Measurements from ENCODE around the gene FOXD2.
A peak's percentile ranks its signal among the peaks of the same experiment; 100 is the strongest.

The FOXD2 gene

DNA sequence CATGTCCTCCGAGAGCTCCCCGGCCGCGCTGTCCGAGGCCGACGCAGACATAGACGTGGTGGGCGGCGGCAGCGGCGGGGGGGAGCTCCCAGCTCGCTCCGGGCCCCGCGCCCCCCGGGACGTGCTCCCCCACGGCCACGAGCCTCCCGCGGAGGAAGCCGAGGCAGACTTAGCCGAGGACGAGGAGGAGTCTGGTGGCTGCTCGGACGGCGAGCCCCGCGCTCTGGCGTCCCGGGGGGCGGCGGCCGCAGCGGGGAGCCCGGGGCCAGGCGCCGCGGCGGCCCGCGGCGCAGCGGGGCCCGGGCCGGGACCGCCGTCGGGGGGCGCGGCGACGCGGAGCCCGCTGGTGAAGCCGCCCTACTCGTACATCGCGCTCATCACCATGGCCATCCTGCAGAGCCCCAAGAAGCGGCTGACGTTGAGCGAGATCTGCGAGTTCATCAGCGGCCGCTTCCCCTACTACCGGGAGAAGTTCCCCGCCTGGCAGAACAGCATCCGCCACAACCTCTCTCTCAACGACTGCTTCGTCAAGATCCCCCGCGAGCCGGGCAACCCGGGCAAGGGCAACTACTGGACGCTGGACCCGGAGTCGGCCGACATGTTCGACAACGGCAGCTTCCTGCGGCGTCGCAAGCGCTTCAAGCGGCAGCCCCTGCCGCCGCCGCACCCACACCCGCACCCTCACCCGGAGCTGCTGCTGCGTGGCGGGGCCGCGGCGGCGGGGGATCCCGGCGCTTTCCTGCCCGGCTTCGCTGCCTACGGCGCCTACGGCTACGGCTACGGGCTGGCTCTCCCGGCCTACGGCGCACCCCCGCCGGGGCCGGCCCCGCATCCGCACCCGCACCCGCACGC, 547 bp downstream of the FOXD2 start:
- DNase-seq (ENCODE audit: low read depth) = no peak
- peak overlapping the region; percentile 35 for H3K4me3 ChIP-seq (ENCODE audit: control insufficient read depth, low read depth, low read length)
- TF ChIP-seq, protein P1, sequence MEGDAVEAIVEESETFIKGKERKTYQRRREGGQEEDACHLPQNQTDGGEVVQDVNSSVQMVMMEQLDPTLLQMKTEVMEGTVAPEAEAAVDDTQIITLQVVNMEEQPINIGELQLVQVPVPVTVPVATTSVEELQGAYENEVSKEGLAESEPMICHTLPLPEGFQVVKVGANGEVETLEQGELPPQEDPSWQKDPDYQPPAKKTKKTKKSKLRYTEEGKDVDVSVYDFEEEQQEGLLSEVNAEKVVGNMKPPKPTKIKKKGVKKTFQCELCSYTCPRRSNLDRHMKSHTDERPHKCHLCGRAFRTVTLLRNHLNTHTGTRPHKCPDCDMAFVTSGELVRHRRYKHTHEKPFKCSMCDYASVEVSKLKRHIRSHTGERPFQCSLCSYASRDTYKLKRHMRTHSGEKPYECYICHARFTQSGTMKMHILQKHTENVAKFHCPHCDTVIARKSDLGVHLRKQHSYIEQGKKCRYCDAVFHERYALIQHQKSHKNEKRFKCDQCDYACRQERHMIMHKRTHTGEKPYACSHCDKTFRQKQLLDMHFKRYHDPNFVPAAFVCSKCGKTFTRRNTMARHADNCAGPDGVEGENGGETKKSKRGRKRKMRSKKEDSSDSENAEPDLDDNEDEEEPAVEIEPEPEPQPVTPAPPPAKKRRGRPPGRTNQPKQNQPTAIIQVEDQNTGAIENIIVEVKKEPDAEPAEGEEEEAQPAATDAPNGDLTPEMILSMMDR (IDR thresholded peaks at IDR 0.05; ENCODE audit: control insufficient read depth, insufficient read depth, low read depth, low read length, missing control alignments) = no peak

DNA sequence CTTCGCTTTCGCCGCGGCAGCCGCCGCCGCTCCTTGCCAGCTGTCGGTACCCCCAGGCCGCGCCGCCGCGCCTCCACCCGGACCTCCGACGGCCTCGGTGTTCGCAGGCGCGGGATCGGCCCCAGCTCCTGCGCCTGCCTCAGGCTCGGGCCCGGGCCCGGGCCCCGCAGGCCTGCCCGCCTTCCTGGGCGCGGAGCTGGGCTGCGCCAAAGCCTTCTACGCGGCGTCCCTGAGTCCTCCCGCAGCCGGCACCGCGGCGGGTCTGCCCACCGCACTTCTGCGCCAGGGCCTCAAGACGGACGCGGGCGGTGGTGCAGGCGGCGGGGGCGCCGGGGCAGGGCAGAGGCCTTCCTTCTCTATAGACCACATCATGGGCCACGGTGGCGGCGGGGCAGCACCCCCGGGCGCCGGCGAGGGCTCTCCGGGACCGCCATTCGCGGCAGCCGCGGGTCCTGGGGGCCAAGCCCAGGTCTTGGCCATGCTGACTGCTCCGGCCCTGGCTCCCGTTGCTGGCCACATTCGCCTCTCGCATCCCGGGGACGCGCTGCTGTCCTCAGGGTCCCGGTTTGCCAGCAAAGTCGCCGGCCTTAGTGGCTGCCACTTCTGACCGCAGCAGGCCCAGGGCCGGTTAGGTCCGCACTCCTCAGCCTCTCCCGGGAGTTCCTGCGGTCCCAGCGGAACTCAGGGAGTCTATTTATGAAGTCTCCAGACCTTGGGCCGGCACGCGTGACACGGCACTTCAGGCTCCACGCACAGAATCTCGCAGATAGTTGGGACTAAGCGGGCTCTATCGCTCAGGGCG, 1.4 kb downstream of the FOXD2 start:
- DNase-seq (ENCODE audit: low read depth) = no peak
- H3K4me3 ChIP-seq (ENCODE audit: control insufficient read depth, low read depth, low read length) = no peak overlapping the region
- TF ChIP-seq, protein P1 (IDR thresholded peaks at IDR 0.05; ENCODE audit: control insufficient read depth, insufficient read depth, low read depth, low read length, missing control alignments) = no peak

GRCh38 chr1:47439819-47440598, 2.2 kb downstream of the FOXD2 start:
- TF ChIP-seq, protein P1 (IDR thresholded peaks at IDR 0.05; ENCODE audit: control insufficient read depth, insufficient read depth, low read depth, low read length, missing control alignments) = no peak
- no peak for DNase-seq (ENCODE audit: low read depth)
- H3K4me3 ChIP-seq (ENCODE audit: control insufficient read depth, low read depth, low read length) = no peak overlapping the region

- DNase-seq (ENCODE audit: low read depth) = no peak
- TF ChIP-seq, protein P1 (IDR thresholded peaks at IDR 0.05; ENCODE audit: control insufficient read depth, insufficient read depth, low read depth, low read length, missing control alignments) = no peak
Measured at GRCh38 chr1:47440599-47441081, 2.8 kb downstream of the FOXD2 start.

DNA sequence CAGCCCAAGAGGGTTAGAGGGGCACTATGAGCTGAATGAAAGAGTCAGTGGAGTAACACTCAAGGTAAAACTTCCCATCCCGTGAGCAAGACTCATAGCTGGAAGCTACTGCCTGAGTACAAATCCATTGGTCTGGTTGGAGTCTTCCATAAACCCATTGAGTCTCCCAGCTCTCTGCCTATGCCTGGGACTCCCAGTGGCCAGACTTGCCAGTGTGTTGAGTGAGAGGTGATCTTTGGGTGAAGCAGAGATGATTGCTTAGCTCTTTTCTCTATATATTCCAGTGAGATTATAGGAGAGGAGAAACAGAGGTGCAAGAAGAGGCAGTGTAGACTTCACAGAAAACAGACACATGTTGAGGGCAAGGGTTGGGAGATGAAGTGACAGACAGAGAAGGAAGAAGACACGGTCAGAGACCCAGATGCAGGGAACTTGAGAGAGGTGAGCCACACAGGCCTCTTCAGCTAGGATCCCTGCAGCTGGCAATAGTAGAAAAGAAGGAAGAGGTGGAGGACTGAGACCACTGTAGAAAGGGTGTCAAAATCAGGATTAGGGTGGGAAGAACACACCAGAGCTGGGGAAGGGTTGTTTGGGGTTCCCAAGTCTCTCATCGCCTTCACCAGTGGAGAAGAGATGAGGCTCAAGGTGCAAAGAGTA, 3.7 kb downstream of the FOXD2 start:
- H3K4me3 ChIP-seq (ENCODE audit: control insufficient read depth, low read depth, low read length) = no peak overlapping the region
- TF ChIP-seq, protein P1 (IDR thresholded peaks at IDR 0.05; ENCODE audit: control insufficient read depth, insufficient read depth, low read depth, low read length, missing control alignments) = no peak
- no peak for DNase-seq (ENCODE audit: low read depth)

More at GRCh38 chr1:47440599-47441081, 2.8 kb downstream of the FOXD2 start:
- no peak overlapping the region for H3K4me3 ChIP-seq (ENCODE audit: control insufficient read depth, low read depth, low read length)
